Prostate gland (tissue), 2 donors: ENCODE measurements around the gene SLC37A1.

Experiments
- CTCF ChIP-seq, 4 experiments: fragments of 200-600 bp in 2 of 4; fragments of 450-650 bp in 2 of 4; sonication (generic) in 2 of 4; IDR thresholded peaks; 1 replicate in 3 of 4; 2 replicates in 1 of 4; pipeline ENCODE4 v1.5.1; 2016 to 2019; ENCODE audit warnings: antibody characterized with exemption in 4 of 4, mild to moderate bottlenecking in 2 of 4, moderate library complexity in 2 of 4
- POLR2A ChIP-seq: fragments of 450-650 bp; IDR thresholded peaks from one replicate; pipeline ENCODE4 v1.6.1; 2016; ENCODE audit warnings: antibody characterized with exemption, mild to moderate bottlenecking
- POLR2AphosphoS5 ChIP-seq: sonication (generic); formaldehyde crosslinking; IDR thresholded peaks from one replicate; pipeline ENCODE4 v1.6.1; 2017; ENCODE audit warnings: antibody characterized with exemption

GRCh38 chr21:42484966-42485365, 28.7 kb upstream of the SLC37A1 start:
- TF ChIP-seq CTCF (IDR thresholded peaks at IDR 0.05) (no peak), POLR2A (no peak), POLR2AphosphoS5 (no peak)
